IMR-90 (cell line): ENCODE data around the gene AK2. TPM values are rescaled to one million over a fixed set of nuclear protein-coding genes. Genes with fewer than 3 reads are reported as not detected.

Experiments
- polyA plus RNA-seq, 3 experiments: library from polyadenylated mRNA; depleted of rRNA; stranded (reverse); fragments of >200 nt; gene quantifications; 2 replicates each; pipeline ENCODE4 v1.2.3, GENCODE V29; 2012; ENCODE audit warnings: low replicate concordance in 1 of 3
- total RNA-seq: library from RNA; depleted of rRNA; stranded (reverse); fragments of >200 nt; gene quantifications from 2 replicates; pipeline ENCODE4 v1.2.3, GENCODE V29; 2012; rRNA removed

AK2 gene
- total and polyA plus RNA-seq, 2 of the 4 experiments (the other 2 are of a cell fraction), result 118 to 203 TPM

Other genes starting within 250 kb of the AK2 start
- gene YARS1, start 219.5 kb downstream of the AK2 start, total RNA-seq, result 149 and 166 TPM in 2 replicates
- 62.3 and 100 TPM in 2 replicates for gene YARS1, start 219.5 kb downstream of the AK2 start, polyA plus RNA-seq (2012; rRNA removed)
- gene S100PBP, start 219.2 kb downstream of the AK2 start, total RNA-seq, result 20.3 and 25.8 TPM in 2 replicates
- 12.6 and 13.9 TPM in 2 replicates for gene S100PBP, start 219.2 kb downstream of the AK2 start, polyA plus RNA-seq (2012; rRNA removed)
- gene FNDC5, start 166.0 kb downstream of the AK2 start, total RNA-seq, result 1.6 and 1.7 TPM in 2 replicates
- 1.2 and 1.5 TPM in 2 replicates for gene FNDC5, start 166.0 kb downstream of the AK2 start, polyA plus RNA-seq (2012; rRNA removed)
- gene HPCA, start 150.4 kb downstream of the AK2 start, total RNA-seq, result not detected in 2 replicates
- 0.22 and 0.30 TPM in 2 replicates for gene HPCA, start 150.4 kb downstream of the AK2 start, polyA plus RNA-seq (2012; rRNA removed)
- 25.5 and 33.1 TPM in 2 replicates for gene TMEM54, start 135.5 kb downstream of the AK2 start, total RNA-seq
- 75.2 and 82.4 TPM in 2 replicates for gene TMEM54, start 135.5 kb downstream of the AK2 start, polyA plus RNA-seq (2012; rRNA removed)
- gene RNF19B, start 72.1 kb downstream of the AK2 start, total RNA-seq, result 9.2 and 10.0 TPM in 2 replicates
- gene RNF19B, start 72.1 kb downstream of the AK2 start, polyA plus RNA-seq (2012; rRNA removed), result 11.4 and 11.6 TPM in 2 replicates
- gene AZIN2, start 44.3 kb upstream of the AK2 start, total RNA-seq, result 2.2 and 4.7 TPM in 2 replicates
- gene AZIN2, start 44.3 kb upstream of the AK2 start, polyA plus RNA-seq (2012; rRNA removed), result 8.0 and 8.9 TPM in 2 replicates
- 2.8 and 3.0 TPM in 2 replicates for gene TRIM62, start 145.2 kb upstream of the AK2 start, total RNA-seq
- gene TRIM62, start 145.2 kb upstream of the AK2 start, polyA plus RNA-seq (2012; rRNA removed), result 11.1 and 12.8 TPM in 2 replicates
- gene ZNF362, start 219.6 kb upstream of the AK2 start, total RNA-seq, result 5.3 and 5.7 TPM in 2 replicates
- gene ZNF362, start 219.6 kb upstream of the AK2 start, polyA plus RNA-seq (2012; rRNA removed), result 12.9 and 14.2 TPM in 2 replicates